ENCODE results near the gene NBAS.
"Not testable (repeated sequence)": the region's sequence is repeated elsewhere in the genome, so short reads cannot be mapped to it uniquely, and the experiment has no call there.

NBAS gene

DNA sequence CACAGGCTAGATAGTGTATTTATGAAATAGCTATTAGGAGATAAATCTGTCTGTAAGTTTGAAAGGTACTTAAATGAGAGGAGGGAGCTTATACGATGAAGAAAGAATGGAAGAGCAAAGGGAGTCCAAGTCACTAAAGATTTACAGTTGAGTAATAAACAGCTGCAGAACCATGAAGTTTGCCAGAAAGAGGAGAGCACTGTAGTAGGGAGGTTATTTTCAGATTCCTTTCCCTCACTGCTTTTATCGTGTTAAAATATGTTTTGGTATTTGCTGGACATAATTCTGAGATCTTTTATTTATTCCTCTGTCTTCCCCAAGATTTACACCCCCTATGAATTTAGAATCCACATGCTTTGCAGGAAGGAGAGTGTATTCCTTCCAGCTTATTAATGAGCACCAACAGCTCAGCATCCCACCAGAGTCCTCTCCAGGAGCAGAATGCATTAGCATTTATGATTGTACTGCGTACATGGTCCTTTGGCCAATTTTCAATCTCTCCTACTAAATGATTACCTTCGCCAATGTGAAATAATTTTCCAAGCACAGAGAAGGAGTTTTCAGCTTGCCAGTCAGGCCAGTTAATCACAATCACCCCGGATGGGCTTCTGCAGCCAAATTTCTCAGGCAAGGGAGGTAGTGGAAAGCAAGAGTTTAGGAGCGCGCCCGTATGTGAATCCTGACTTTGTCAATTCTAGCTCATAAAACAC lies 297.0 kb downstream of the NBAS start:
- no peak for DNase-seq

DNA sequence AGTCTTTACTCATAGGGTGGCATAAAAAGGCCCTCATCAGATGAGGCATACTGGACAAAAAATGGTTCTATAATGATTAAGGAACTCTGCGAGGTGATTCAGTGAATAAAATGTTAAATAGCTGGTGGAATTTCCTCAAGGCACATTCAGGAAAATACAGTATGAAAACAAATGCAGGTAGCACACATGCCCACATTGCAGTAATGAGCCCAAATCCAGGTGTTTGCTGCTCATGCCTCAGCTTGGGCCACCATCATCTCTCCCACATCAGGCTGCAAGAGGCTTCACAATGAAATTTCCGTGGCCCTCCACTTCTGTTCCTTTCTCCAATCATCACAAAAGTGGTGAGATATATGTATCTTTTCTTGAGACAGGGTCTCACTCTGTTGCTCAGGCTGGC lies 298.3 kb downstream of the NBAS start:
- no peak for DNase-seq

GRCh38 chr2:15260835-15261234 lies 300.3 kb downstream of the NBAS start:
- DNase-seq = no peak

DNA sequence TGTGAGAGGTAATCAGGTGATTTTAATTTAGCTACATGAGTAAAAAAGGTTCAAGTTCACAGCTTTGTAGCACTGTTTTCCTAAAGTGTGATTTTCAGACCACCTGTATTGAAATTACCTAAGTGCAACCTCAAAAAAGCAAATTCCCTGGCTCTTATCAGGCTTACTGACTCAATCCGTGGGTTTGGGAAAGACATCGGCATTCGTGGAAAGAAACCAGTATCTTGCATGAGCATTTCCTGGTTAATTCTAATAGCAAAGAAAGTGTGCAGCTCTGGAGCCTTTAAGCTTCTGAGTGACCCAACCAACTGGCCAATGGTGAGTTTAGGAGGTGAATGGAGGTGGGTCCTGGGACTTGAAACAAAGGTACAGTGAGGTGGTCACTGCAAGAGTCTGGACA lies 300.9 kb downstream of the NBAS start:
- DNase-seq = no peak

DNA sequence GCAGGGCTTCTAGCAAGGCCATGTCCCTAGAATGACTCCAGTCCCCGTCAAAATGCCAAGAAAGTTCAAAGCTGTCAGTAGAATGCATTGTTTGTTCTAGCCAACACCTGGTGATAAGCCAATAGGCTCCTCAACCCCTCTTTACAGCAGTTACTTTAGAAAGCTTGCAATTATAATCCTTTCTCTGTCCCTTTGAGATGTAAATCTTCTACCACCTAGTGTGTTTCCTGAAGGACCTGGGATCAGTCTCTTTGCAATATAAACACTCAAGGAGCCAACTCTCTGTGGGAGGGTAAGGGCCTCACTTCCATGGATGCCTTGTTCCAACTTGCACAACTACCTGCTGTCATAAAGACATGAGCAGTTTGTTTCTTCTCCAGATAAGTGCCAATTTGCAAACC lies 301.8 kb downstream of the NBAS start:
- no peak for DNase-seq

GRCh38 chr2:15258385-15258784 lies 302.7 kb downstream of the NBAS start:
- DNase-seq = not testable (repeated sequence)

DNA sequence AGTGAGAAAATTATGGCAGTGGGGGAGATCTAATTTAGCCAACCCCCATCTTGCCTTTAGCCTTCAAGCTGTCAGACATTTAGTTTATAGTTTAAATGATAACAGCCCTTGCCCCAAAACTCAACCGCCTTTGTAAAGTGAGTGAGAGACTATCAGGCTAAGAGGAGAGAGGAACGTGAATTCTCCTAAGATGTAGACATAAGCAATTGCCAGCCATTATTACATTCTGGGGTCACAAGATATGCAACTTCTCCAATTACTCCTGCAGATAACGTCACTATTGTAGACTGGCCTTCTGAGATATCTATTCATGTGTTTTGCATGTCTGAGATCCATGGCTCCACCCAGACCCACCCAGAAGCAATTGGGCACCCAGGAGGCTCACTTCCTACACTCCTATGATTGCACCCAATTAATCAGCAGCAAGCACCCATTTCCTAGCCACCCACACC lies 307.3 kb downstream of the NBAS start:
- DNase-seq = no peak

DNA sequence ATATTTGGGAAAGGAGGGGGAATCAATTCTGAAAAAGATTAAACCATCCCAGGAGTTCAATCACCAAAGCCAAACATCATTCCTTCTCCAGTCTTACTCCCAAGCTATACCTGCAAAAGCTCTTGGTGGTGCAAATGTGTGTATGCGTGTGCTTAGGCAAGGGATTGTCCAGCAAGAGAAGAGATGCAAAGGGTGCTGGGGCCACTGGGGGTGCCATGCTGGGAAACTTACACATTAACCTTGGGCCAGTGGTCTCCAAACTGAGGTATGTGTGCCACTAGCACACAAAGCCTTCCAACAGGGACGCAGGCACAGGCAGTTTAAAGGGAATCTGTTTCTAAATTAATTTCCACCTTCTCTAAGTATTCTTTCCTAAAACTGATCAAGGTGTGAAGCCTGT lies 307.9 kb downstream of the NBAS start:
- no peak for DNase-seq

DNA sequence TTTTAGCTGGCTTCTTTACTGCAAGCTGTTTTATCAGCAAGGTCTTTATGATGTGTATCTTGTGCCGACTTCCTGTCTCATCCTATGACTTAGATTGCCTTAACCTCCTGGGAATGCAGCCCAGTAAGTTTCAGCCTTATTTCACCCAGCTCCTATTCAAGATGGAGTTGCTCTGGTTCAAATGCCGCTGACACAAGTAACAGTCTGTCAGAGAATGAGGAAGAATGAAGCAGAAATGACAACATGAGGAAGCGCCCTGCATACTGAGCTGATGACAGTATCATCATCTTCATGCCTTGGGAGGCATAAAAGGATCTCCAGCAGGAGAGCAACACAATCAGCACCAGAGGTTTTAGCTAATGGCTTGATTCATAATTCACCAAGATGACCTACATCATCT lies 309.4 kb downstream of the NBAS start:
- no peak for DNase-seq

DNA sequence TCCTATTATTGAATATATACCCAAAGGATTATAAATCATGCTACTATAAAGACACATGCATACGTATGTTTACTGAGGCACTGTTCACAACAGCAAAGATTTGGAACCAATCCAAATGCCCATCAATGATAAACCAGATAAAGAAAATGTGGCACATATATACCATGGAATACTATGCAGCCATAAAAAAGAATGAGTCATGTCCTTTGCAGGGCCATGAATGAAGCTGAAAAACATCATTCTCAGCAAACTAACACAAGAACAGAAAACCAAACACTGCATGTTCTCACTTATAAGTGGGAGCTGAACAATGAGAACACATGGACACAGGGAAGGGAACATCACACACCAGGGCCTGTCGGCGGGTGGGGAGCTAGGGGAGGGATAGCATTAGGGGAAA lies 310.2 kb downstream of the NBAS start:
- DNase-seq = not testable (repeated sequence)

GRCh38 chr2:15246870-15247269 lies 314.3 kb downstream of the NBAS start:
- no peak for DNase-seq

- no peak for DNase-seq
Measured at GRCh38 chr2:15243762-15244161, 317.4 kb downstream of the NBAS start.

GRCh38 chr2:15242936-15243461 lies 318.1 kb downstream of the NBAS start:
- no peak for DNase-seq

DNA sequence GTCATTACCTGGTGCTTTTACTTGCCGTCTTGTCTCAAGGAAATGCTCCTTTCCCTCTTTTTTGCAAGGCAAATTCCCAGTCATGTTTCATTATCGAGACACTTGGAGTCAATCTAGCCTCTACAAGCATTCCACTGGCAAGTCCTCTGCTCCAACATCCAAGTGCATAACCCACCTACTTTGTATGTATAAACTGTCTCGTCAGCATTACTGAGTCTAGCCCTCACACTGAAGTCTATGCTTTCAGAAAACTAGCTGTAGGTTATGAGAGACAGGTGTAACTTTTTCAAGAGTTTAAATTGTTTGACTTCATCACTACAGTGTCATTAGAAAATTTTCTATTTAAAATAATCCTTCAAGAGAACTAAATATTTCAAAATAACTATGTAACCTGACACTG lies 319.2 kb downstream of the NBAS start:
- no peak for DNase-seq

GRCh38 chr2:15241201-15241600 lies 319.9 kb downstream of the NBAS start:
- peak in 1 of 51 donors; percentile 15 for DNase-seq

GRCh38 chr2:15238028-15238427 lies 323.1 kb downstream of the NBAS start:
- no peak for DNase-seq

- no peak for DNase-seq
Measured at GRCh38 chr2:15230599-15231192, 330.4 kb downstream of the NBAS start.

DNA sequence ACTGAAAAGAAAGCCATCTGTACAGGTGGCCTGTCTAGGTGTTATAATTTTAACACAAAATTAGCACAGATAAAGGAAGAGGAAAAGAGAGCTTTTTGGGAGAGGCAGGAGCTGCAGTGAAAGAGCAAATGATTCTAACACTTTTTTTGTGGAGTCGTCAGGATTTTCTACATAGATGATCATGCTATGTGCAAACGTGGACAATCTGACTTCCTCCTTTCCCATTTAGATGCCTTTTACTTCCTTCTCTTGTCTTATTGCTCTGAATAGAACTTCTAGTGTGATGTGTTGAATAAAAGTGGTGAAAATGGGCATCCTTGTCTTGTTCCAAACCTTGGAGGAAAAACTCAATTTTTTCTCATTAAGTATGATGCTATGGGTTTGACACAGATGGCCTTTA lies 334.5 kb downstream of the NBAS start:
- no peak for DNase-seq

GRCh38 chr2:15225131-15225530 lies 336.0 kb downstream of the NBAS start:
- no peak for DNase-seq

DNA sequence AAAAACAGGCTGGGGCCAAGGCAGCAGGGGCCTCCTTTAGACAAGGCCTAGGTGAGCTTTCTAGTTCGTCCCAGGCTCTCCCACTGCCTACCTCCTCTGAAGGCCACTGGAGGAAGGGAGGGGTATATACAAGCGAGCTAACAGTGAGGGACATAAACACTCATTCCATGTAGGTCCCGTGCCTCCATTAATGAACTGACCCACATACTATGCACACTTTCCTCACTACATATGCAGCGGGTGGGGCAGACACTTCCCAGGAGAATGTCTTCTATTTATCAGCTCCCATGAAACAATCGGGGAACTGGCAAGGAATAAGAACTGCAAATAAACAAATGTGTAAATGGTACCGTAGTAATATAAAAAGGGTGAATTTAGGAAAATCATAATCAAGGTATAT lies 336.5 kb downstream of the NBAS start:
- DNase-seq = no peak

- no peak for DNase-seq
Measured at GRCh38 chr2:15223887-15224286, 337.2 kb downstream of the NBAS start.

- no peak for DNase-seq
Measured at GRCh38 chr2:15222856-15223255, 338.3 kb downstream of the NBAS start.

DNA sequence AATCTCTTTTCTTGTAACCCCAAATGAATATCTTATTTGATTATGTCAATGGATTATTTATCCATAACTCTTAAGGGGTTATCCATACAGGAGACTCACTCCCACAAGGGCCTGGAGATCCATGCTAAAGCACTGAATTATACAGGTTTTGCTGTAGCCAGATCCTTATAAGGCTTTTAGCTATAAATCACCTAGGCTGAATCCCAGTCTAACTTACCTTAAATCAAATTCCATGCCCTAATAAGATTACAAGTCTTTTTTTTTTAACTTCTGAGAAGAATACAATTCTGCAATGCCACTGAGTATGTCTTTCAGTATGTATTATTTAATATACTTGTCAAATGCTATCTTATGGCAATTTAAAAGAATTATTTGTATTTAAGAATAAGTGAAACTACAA lies 340.5 kb downstream of the NBAS start:
- no peak for DNase-seq

Data from hypothalamus (tissue), 51 donors.